GM21723 (cell line): ENCODE data around the gene RIMS4.

Source experiments
- ATAC-seq: cut with Tn5 transposase; IDR thresholded peaks from one replicate; pipeline ENCODE4 v1.9.1; 2021; ENCODE audit warnings: mild to moderate bottlenecking, moderate library complexity; ENCODE audit not compliant: unreplicated experiment

Gene RIMS4

DNA sequence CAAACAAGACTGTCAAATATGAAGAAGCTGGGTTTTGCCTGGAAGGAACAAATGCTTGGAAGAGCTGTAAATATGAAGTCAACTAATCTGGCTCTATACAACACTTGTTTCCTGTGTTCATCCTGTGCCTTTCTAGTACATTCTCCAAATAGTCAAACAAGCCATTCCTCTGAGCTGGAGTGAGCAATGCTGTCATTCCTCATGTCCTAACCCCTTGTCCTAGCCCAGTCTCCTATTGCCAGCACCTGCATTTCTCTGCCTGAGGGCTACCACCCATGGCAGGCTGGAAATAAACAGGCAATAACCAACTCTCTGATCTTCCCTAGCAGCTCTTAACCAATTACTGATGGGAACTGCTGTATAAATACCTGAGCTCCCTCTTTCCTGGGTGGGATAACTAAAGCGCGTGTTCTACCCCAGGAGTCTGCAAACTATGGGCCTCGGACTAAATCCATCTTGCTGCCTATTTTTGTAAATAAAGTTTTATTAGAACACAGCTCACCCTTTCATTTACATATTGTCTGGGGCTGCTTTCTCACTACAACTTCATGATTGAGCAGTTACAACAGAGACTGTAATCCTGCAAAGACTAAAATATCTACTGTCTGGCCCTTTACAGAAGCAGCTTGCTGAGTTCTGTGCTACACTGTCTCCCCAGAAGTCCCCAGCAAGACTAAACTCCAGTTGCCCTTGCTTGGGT, 13.4 kb downstream of the RIMS4 start:
- no peak for ATAC-seq

DNA sequence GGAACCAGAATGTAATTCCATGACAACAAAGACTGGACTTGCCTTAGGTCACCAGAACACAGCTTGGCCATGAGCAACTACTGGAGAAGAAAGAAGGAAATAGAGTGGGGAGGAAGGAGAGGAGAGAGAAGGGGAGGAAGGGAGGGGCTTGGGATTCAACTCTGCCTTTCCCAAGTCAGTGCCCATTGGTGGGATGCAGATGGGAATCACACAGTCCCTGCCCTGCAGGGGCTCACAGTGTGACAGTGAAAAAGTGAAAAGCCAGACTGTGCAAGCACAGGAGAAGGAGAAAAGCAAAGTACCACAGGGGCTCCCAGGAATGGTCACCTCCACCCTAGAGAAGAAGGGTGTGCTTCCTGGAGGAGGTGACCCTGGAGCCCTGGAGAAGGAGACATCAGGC, 14.0 kb downstream of the RIMS4 start:
- ATAC-seq = no peak

GRCh38 chr20:44795836-44796235, 14.5 kb downstream of the RIMS4 start:
- ATAC-seq = no peak

- ATAC-seq = no peak
Observed at GRCh38 chr20:44792796-44793195, 17.6 kb downstream of the RIMS4 start.

- ATAC-seq = no peak
Observed at GRCh38 chr20:44790638-44791393, 19.5 kb downstream of the RIMS4 start.

DNA sequence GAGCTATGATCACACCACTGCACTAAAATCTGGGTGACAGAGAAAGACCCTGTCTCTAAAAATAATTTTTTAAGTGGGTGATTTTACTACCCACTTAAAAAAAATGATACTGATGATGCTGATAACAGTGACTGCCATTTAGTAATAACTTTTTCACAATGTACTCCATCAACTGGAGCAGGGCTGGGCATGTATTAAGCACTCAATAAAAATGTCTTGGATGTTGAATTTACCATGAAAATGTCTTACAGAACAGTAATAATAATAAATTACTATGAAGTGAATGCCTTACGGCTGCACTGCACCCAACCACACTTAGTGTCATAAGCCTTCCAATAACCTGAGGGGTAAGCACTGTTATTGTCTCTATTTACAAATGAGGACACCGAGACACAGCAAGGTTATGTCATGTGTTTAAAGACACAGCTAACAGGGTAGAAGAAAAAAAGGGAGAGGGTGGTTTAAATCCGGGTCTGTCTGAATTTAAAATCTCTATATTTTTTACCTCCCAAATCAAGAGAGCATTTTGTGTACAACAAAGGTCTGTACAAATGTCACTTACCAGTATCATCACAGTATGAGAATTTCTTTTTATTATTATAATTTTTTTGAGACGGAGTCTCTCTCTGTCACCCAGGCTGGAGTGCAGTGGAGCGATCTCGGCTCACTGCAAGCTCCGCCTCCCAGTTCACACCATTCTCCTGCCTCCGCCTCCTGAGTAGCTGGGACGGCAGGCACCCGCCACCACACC, 21.5 kb downstream of the RIMS4 start:
- ATAC-seq = no peak

DNA sequence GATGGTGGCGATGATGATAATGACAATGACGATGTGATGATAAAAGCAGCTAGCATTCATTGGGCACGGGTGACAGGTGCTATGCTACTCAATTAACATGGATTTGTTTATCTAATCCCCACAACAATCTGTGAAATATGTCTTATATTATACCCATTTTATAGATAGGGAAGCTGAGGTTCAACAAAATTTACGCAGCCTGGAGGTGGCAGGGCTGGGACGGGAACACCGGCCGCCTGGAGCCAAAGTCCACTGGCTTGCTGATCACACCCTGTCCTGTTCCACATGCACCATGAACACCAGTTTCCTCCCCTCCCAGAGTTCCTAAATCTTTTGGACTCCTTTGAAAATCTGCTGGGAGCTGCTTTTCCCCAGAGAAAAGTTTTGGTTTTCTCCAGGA, 23.0 kb downstream of the RIMS4 start:
- no peak for ATAC-seq

DNA sequence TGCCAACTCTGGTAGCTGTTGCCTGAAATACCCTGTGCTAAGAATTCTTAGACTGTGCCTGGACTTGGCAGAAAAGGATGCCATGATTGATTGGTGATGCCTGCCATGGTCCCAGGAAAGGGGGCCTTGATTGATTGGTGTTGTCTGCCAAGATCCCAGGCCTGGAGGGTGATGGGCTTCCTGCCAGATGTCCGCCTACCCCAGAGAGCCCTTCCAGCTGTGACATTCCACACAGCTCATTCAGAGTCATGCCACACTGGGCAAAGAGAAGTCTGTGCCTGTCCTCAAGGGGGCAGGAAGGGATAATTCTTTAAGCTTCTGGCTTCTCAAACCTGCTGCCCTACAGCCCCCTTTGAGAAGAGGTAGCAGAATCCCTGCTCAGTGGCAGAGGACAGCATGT, 24.6 kb downstream of the RIMS4 start:
- no peak for ATAC-seq

DNA sequence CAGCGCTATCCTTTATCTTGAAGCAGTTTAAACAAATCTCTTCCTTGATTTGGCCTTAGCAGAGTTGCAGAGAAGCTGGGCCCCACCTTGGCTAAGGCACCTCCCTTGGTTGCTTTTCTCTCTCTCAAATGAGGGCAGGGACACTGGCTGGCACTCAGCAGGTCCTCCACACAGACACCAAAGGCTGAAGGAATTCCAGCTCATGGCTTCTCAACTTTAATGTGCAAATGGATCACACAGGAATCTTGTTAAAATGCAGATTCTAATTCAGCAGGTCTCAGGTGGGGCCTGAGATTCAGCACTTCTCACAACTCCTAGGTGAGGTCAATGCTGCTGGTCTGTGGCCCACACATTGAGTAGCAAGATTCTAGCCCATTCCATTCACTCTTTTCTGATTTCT, 25.7 kb downstream of the RIMS4 start:
- ATAC-seq = no peak

DNA sequence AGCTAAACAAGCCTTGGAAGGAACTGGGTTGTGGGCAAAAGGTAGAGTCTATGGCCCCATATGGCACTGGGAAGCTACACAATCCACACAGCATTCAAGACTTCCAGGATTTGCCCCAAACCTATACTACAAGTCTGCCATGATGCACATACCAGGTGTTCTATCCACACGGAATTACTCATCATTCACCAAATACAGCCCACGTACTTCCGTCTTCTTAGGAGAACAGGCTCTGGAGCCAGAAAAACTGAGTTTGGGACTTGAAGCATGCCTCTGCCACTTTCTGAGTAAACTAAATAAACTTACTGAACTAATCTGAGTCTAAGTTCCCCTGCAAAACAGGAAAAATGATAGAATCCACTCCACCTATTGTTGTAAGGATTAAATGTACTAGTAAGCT, 28.6 kb downstream of the RIMS4 start:
- no peak for ATAC-seq

GRCh38 chr20:44781118-44781517, 29.2 kb downstream of the RIMS4 start:
- ATAC-seq = no peak

DNA sequence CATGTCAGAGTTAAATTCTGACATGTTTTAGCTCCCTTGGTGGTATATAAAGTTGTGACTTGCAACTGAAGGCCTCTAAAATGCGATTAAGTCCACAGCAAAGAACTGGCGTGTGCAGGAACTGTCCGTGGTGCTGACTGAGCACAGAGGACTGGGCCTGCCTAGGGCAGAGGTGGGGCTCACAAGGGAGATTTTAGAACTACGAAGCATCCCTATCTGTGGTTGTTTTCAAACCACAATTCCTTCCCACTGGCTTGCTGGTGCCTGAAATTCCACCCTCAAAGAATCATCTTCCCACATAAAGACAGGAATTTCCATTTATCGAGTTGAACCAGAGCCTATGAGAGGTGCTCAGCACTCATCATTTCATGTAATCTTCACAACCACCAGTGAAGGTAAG, 30.1 kb downstream of the RIMS4 start:
- no peak for ATAC-seq

GRCh38 chr20:44776980-44777379, 33.4 kb downstream of the RIMS4 start:
- no peak for ATAC-seq

DNA sequence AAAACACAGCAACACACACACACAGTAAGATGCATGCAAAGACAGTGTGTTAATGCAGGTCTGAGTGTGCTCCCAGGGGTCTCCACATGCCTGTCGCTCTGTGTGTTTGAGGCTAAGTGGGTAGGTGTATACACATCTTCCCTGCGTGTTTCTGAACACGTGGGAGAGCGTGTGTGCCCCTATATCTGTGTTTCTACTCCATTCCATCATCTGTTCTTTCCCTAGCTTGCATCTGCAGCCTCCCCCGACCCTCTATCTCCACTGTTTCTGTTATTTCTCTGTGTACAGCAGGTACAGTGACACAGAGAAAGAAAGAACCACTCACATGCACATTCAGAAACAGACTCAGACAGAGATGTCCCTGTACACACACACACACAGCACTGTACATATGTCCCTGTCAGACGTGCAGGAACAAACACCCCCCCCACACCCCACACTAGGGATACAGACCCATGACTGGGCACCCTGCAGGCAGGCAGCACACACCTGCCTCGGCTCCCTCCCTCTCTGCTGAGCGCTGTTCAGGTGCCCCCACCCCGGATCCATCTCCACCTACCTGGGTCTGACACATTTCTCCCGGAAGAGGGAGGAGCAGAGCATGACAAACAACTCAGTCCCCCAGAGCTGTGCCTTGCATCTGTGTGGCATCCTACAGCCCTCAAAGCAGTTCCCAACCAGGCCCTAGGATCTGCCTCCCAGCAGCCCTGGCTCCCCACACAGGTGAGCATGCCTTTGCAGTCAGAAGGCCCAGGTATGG, 37.1 kb downstream of the RIMS4 start:
- ATAC-seq = no peak

DNA sequence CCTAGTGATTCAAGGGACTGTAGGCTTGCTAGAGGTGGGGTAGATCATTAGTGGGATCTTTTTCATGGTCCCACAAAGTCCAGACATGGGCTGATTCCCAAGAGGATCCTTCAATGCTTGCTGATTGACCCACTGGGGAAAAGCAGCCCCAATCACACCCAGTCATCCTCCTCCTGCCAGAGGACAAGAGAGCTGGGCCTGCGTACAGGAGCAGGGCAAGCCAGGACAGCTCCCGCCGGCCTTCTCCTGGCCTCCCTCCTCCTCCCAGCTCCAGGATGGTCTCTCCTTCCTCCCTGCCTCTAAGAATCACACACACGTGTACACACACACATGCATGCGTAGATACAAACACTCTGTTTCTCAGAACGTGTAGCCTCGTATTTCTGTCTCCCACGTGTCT, 37.7 kb downstream of the RIMS4 start:
- ATAC-seq = no peak

GRCh38 chr20:44771172-44771535, 39.2 kb downstream of the RIMS4 start:
- no peak for ATAC-seq

DNA sequence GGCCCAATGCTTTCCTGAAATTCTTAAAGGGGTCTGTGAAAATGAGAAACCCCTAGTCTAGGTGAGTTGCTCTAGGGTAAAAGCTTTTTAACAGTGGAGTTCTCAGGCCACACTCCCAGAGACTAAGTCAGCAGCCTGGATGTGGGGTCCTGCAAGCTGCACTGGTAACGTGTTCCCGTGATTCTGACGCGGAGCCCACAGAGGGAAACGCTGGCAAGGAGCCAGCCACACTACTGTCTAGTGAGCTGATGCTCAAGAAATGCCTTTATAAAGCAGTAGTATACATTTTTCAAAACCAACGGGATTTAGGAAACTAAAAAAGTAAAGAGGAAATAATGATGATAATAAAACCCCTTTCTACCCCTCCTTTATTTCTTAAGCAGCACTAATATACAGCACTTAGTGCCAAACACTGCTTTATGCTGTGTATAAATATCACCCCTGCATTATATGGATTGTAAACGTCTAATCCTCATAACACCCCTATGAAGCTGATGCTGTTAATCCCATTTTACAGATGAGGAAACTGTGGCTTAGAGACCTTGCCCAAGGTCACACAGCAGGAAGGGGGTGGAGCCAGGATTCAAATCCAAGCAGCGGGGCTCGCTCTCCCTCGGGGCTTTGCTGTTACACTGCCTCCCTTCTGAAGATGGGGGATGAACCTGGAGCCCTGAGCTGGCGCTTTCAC, 39.7 kb downstream of the RIMS4 start:
- no peak for ATAC-seq

DNA sequence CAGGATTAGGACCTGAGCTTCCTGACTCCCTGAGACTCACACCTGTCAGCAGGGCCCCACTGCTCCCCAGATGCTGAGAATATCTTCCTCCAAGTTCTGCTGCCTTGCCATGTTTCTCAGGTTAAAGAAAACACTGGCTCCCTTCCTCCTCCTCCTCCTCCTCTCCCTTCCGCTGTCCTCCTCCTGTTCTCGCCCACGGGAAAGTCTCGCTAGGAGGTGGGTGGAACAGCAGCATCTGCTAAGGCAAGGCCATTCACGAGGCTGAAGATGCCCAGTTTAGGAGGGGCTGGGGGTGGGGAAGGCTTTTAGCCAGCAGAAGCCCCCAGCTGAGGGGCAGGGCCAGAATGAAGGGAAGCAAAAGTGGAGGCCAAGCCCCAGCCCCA, 40.9 kb downstream of the RIMS4 start:
- no peak for ATAC-seq

DNA sequence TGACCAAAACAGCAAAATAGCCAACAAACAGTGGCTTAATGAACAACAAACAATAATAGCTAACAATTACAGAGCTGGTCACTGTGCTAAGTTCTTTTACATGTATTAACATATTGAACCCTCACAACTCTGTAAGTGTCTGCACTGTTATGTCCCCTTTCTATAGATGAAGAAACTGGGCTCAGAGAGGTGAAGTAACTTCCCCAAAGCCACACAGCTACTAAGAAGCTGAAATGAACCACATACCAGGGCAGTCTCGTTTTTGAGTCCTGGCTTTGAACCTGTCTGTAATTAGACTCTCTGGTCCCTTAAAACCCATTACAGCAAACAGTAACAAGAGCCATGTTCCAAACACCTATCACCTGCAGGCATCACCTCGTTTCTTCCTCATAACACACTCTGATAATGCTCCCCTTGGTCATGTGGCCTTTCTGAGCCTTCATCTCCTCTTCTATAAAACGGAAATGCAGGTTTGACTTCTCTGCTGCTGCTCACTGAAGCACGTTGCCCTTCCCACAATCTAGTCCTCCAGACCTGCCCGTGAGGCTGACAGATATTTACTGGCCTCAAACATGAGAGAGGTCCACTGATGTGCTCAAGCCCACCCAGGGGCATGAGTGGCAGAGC, 41.4 kb downstream of the RIMS4 start:
- ATAC-seq = no peak

DNA sequence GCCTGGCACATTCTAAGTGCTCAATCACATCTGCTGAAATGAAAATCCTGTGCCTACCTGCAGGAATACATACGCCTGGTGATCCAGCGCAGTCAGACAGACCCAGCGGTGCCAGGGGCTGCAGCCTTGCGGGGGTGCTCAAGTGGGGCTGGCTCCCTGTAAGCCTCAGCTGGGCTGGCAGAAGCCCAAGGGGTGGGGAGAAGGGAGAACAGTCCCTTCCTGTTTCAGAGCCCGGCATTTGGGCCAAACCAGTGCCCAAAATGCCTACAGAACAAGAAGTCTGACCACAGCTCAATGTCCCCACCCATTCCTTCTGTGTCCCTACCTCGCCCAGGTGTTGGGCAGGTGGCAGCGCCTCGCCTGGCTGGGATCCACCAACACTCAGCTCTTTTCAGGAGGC, 42.1 kb downstream of the RIMS4 start:
- ATAC-seq = no peak
